Upper lobe of left lung (tissue), 6 donors: ENCODE measurements around the gene SOX5. TPM values are rescaled to one million over a fixed set of nuclear protein-coding genes. Genes with fewer than 3 reads are reported as not detected.

Source experiments
- ATAC-seq, 2 donors: fragments of 200-7000 bp; cut with Tn5 transposase; one replicate each; pipeline ENCODE4 v1.9.1; 2022; ENCODE audit warnings: mild to moderate bottlenecking in 2 of 2, moderate library complexity in 2 of 2; ENCODE audit not compliant: low FRiP score in 2 of 2
- DNase-seq, 2 donors: peaks; one replicate each; pipeline ENCODE4 v3.0.0-alpha.2; 2019 to 2020
- H3K27ac ChIP-seq, 4 donors: fragments of 200-600 bp; sonication (generic); one replicate each; pipeline ENCODE4 v1.5.1; 2016 to 2019
- H3K27me3 ChIP-seq, 4 donors: fragments of 200-600 bp; sonication (generic); one replicate each; pipeline ENCODE4 v1.5.1; 2017 to 2019
- H3K36me3 ChIP-seq, 4 donors: fragments of 200-600 bp; sonication (generic); one replicate each; pipeline ENCODE4 v1.5.1; 2016 to 2019
- H3K4me1 ChIP-seq, 4 donors: fragments of 200-600 bp; sonication (generic); one replicate each; pipeline ENCODE4 v1.5.1; 2018 to 2019
- H3K4me3 ChIP-seq, 4 donors: fragments of 200-600 bp; sonication (generic); one replicate each; pipeline ENCODE4 v1.5.1; 2017 to 2019; ENCODE audit warnings: mild to moderate bottlenecking in 2 of 4, moderate library complexity in 1 of 4
- H3K9me3 ChIP-seq, 4 donors: fragments of 200-600 bp; sonication (generic); one replicate each; pipeline ENCODE4 v1.5.1; 2018 to 2019
- CTCF ChIP-seq, 6 experiments: fragments of 450-650 bp in 4 of 6; fragments of 200-600 bp in 2 of 6; sonication (generic) in 2 of 6; IDR thresholded peaks; one replicate each; pipeline ENCODE4 v1.5.1; 2016 to 2019; ENCODE audit warnings: antibody characterized with exemption in 6 of 6
- EP300 ChIP-seq, 4 donors: sonication (generic); formaldehyde crosslinking; IDR thresholded peaks; one replicate each; pipeline ENCODE4 v1.5.1; 2017; ENCODE audit warnings: antibody characterized with exemption in 4 of 4, control low read depth in 2 of 4
- POLR2A ChIP-seq, 4 donors: fragments of 450-650 bp; IDR thresholded peaks; one replicate each; pipeline ENCODE4 v1.5.1; 2016 to 2017; ENCODE audit warnings: antibody characterized with exemption in 4 of 4, mild to moderate bottlenecking in 2 of 4
- POLR2AphosphoS5 ChIP-seq, 2 donors: sonication (generic); formaldehyde crosslinking; IDR thresholded peaks; one replicate each; pipeline ENCODE4 v1.5.1; 2017; ENCODE audit warnings: antibody characterized with exemption in 2 of 2
- WGBS, 2 donors: methylation state at CpG; one replicate each; pipeline ENCODE4 v1.1.5; 2017 to 2018; 5-methylcytosine and 5-hydroxymethylcytosine counted together
- total RNA-seq, 6 donors: library from RNA; depleted of rRNA in 4 of 6; stranded (reverse); fragments of >200 nt in 4 of 6; gene quantifications; one replicate each; pipeline versions ENCODE4 v1.1.0 to v1.2.1, GENCODE V29; 2016 to 2021
- donor health status: DM: no; HTN: no; CAD: no; lungs with moderate emphysema.
- donor health status: DM: no; HTN: yes; CAD: no; lungs with severe emphysema.

The SOX5 gene
- total RNA-seq, 6 donors from 2014 or later: 9.6 to 31.4 (median 14.5) TPM

GRCh38 chr12:23548742-23549141 lies 400.7 kb downstream of the SOX5 start:
- Histone ChIP-seq H3K4me1 (no peaks in the 10 kb centered on the region), H3K9me3 (no peaks in the 10 kb centered on the region), H3K36me3 (no peaks in the 10 kb centered on the region), H3K27me3 (no peaks in the 10 kb centered on the region), H3K27ac (no peak overlapping the region), H3K4me3 (no peak overlapping the region)
- DNase-seq (no peak), ATAC-seq (no peak)
- TF ChIP-seq POLR2A (IDR thresholded peaks at IDR 0.05) (no peak), CTCF (IDR thresholded peaks at IDR 0.05) (no peak), POLR2AphosphoS5 (IDR thresholded peaks at IDR 0.05) (no peak), EP300 (IDR thresholded peaks at IDR 0.05) (no peak)

DNA sequence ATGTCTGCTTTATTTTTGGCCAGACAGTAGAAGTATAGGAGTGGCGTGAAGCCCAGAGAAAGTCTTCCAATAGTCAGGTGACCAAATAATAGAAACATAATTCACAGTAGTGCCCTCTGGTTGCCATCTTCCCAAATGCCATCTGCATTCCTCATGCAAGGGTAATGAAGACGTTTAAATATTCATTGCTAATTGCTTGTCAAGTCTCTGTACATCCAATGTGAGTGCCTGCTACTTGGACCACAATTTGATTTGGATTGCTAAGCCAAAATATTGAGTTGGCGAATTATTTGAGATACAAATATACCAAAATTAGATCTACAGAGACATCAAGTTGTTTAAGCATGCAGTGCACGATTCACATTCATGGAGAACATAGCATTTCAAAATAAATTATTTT lies 402.7 kb downstream of the SOX5 start:
- TF ChIP-seq POLR2A (IDR thresholded peaks at IDR 0.05): no peak
- no peak for TF ChIP-seq CTCF (IDR thresholded peaks at IDR 0.05)
- TF ChIP-seq POLR2AphosphoS5 (IDR thresholded peaks at IDR 0.05): no peak
- WGBS, 2 donors: 78 to 89% methylated on average over 4 of the region's 4 CpGs
- no peak for ATAC-seq

GRCh38 chr12:23543767-23544166 lies 405.7 kb downstream of the SOX5 start:
- no peaks in the 10 kb centered on the region for H3K4me1 ChIP-seq
- no peaks in the 10 kb centered on the region for H3K27me3 ChIP-seq
- H3K27ac ChIP-seq: no peak overlapping the region
- no peaks in the 10 kb centered on the region for H3K36me3 ChIP-seq
- no peak for TF ChIP-seq POLR2AphosphoS5 (IDR thresholded peaks at IDR 0.05)
- TF ChIP-seq EP300 (IDR thresholded peaks at IDR 0.05): no peak
- no peak for TF ChIP-seq CTCF (IDR thresholded peaks at IDR 0.05)
- no peak for TF ChIP-seq POLR2A (IDR thresholded peaks at IDR 0.05)
- no peaks in the 10 kb centered on the region for H3K9me3 ChIP-seq
- 78 to 82% methylated on average over 1 of the region's 1 CpG for WGBS, 2 donors
- H3K4me3 ChIP-seq: no peak overlapping the region
- no peak for DNase-seq
- no peak for ATAC-seq

More for the DNA sequence above, 402.7 kb downstream of the SOX5 start:
- Histone ChIP-seq H3K27me3 (no peaks in the 10 kb centered on the region), H3K27ac (no peak overlapping the region), H3K36me3 (no peaks in the 10 kb centered on the region), H3K4me3 (no peak overlapping the region), H3K9me3 (no peaks in the 10 kb centered on the region), H3K4me1 (no peaks in the 10 kb centered on the region)
- DNase-seq: no peak

DNA sequence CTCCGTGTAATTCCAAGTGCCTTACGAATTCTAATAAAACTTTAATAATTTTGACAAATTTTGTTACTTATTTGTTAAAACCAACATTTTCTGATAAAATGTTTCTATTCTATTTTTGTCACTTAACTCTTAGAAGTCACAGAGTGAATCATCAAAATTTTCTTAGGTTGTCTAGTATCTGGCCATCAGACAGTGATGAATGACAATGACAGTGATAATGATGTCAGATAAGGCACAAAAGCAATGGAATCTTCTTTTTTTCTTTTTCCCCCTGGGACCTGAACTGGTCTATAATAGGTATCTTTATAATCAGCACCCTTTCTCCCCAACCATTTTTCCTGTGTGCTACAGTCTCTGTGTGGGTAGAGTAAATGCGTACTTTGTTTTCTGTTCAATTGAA lies 407.3 kb downstream of the SOX5 start:
- Histone ChIP-seq H3K27me3 (no peaks in the 10 kb centered on the region), H3K4me1 (no peaks in the 10 kb centered on the region), H3K9me3 (no peaks in the 10 kb centered on the region), H3K36me3 (no peaks in the 10 kb centered on the region), H3K4me3 (no peak overlapping the region), H3K27ac (no peak overlapping the region)
- DNase-seq: no peak
- 95 to 97% methylated on average over 3 of the region's 3 CpGs for WGBS, 2 donors
- no peak for TF ChIP-seq POLR2AphosphoS5 (IDR thresholded peaks at IDR 0.05)
- no peak for TF ChIP-seq POLR2A (IDR thresholded peaks at IDR 0.05)
- no peak for TF ChIP-seq CTCF (IDR thresholded peaks at IDR 0.05)
- TF ChIP-seq EP300 (IDR thresholded peaks at IDR 0.05): no peak
- ATAC-seq: no peak

GRCh38 chr12:23540572-23540971 lies 408.9 kb downstream of the SOX5 start:
- no peak for TF ChIP-seq POLR2AphosphoS5 (IDR thresholded peaks at IDR 0.05)
- H3K36me3 ChIP-seq: no peaks in the 10 kb centered on the region
- no peak overlapping the region for H3K27ac ChIP-seq
- H3K27me3 ChIP-seq: no peaks in the 10 kb centered on the region
- DNase-seq: no peak
- no peaks in the 10 kb centered on the region for H3K4me1 ChIP-seq
- H3K4me3 ChIP-seq: no peak overlapping the region
- no peaks in the 10 kb centered on the region for H3K9me3 ChIP-seq
- ATAC-seq: no peak
- 79 to 89% methylated on average over 7 of the region's 7 CpGs for WGBS, 2 donors
